GM19035 (cell line): Measurements from ENCODE around the gene IMPDH1.

Experiments
- ATAC-seq: cut with Tn5 transposase; IDR thresholded peaks from one replicate; pipeline ENCODE4 v1.9.1; 2021; ENCODE audit not compliant: unreplicated experiment

IMPDH1 gene

DNA sequence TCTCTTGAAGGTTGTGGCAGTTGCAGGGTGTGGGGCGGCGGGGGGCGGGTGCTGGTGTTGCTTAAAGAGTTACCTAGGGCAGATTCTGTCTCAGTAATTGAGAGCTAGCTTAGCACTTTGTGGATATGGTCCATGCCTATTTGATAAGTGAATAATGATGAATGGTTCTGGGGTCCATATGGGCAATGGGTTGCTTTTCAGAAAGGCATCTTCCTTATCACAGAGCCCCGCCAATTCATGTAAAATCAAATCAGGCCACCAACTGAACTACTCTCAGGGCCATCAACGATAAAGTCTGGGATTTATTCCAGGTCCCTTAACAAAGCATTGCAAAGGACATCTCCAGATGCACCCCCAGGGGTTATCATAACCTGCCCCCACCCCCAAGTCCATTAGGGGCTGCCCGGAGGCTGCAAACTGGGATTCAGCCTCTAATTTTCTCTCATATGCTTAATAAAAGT is 46.5 kb downstream of the IMPDH1 start:
- no peak for ATAC-seq

DNA sequence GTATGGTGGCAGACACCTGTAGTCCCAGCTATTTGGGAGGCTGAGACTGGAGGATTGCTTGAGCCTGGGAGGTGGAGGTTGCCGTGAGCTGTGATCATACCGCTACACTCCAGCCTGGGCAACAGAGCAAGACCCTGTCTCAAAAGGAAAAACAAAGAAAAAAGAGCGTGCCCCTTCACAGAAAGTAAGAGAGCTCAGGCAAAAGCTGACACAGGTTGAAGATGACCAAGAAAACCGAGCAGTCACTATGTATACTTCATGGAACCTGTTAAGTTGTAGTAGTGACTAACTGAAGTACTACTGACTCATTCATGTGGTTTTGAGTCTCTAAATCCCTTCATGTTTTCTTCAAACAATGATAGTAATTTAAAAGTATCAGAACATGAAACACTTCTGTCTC is 47.1 kb downstream of the IMPDH1 start:
- no peak for ATAC-seq

DNA sequence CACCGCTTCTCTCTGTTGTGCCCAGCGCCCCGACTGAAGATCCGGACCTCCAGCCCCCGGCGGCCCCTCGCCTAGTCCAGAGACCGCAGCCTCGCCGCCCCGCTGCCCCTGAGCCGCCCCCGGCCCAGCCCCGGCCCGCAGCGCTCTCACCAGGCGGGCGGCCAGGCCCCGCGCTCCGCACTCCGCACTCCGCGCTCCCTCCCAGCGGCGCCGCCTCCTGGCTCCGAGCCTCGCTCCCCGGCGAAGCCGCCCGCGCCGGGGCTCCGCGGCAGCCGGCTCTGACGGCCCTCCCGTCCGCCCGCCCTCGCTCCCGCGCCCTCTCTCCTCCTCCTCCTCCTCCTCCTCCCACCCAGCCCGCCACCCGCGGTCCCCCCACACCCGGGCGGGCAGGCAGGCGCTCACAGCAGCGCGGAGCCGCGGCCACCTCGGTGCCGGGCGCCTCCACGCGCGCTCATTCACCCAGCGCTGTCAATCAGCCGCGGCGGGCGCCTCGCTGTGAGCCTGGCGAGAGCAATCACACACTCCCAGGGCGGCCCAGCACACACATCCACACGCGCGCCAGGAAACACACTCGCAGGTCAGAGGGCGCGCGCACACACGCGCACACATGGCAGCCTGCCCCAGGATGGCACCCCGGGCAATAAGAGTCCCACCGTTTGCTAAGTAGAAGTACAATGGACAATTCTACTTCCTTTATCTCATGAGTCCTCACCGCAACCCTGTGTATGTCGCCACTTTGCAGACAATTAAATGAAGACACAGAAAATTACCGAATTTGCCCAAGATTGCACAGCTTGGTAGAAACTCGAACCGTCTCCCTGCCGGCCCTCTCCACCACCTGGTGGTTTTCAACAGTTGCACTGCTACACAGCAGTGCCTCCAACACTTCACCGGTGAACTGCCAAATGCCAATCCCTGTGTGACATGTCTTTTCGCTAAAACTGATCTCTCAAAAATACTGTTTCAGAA is 48.1 kb downstream of the IMPDH1 start, which contains the start of gene PRRT4:
TSS of gene PRRT4 (minus strand) at position 280 of the 969 bp plus-strand sequence.
- no peak for ATAC-seq

DNA sequence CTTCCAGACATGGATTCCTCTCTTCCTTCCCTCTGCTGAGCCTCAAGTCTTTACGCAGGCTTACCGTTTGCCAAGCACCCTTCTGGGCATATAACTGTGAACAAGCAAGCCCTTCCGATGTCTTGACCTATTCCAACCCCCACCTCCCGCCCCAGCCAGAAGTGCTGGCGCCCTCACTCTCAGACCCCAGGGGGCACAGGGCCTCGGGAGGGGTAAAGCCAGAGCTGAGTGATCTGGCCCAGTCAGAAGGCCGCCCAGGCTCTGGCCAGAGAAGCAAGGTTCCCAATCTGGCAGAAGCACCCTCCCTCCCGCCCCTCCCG is 49.5 kb downstream of the IMPDH1 start:
- ATAC-seq = no peak

DNA sequence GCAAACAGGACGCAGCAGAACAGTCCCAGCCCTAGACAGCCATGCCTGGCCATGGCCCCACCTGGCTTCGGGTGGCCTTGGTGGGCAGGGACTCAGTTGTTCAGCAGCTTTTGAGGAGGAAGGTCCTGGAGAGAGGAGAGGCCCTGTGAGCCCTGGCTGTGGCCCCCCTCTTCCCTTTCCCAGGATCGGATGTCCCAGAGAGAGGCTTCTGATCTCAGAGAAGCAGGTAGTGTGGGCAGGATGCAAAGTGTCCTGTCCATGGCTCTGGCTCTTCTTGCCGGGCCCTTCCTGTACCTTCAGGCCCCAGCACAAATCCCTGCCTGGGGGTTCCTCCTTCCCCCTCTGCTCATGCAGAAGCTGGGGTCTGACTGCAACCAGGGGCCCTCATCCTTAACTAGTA is 49.8 kb downstream of the IMPDH1 start:
- no peak for ATAC-seq

DNA sequence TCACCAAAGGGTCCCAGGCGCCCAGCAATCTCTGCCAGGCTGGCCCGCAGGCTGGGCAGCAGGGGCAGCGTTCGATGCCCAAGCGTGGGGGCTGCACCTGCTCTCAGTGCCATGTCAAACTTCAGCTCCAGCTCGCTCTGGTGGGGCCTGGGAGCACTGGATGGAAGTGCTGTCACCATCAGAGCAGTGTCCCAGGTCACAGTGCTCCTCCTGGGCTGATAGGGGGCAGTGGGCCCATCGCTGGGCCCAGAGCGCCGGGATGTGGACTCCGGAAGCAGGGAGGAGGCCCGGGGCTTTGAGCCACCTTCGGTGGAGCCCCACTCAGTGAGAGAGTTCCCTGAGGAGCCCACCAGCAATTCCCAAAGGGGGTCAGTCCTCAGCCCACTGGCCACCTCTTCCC is 50.4 kb downstream of the IMPDH1 start:
- ATAC-seq = no peak

DNA sequence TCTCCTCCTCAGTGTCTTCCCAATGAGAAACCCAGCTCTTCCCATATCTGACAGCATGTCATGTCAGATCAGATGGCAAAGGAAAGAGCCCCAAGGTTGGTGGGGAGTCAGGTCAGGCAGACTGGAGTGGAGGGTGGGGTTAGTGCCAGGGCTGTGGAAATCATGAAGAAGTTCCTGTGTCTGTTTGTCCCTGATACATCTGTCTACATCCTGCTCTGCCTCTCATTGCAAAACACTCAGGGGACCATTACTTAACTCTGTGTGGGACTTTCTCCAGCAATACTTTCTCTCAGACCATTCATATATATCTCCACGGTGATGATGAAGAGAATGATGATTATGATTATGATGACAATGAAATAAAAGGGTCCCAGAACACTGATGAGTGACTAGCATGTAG is 51.5 kb downstream of the IMPDH1 start:
- no peak for ATAC-seq

DNA sequence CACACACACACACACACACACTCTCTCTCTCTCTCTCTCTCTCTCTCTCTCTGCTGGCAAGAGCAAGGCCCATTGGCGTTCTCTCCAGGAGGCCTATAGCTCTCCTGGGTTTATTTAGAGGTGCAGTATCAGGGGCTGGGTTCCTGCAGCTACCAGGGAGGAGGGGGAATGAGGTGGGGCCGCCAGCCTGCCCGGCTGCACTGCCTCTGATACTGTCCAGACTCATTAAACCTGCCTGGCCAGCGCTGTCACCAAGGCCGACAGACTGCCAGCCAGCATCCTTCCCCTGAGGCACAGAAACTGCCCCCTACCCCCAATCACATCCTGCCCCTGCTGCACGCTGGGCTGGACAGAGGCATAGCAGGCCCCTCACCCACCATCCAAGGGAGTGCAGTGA is 52.6 kb downstream of the IMPDH1 start:
- no peak for ATAC-seq

DNA sequence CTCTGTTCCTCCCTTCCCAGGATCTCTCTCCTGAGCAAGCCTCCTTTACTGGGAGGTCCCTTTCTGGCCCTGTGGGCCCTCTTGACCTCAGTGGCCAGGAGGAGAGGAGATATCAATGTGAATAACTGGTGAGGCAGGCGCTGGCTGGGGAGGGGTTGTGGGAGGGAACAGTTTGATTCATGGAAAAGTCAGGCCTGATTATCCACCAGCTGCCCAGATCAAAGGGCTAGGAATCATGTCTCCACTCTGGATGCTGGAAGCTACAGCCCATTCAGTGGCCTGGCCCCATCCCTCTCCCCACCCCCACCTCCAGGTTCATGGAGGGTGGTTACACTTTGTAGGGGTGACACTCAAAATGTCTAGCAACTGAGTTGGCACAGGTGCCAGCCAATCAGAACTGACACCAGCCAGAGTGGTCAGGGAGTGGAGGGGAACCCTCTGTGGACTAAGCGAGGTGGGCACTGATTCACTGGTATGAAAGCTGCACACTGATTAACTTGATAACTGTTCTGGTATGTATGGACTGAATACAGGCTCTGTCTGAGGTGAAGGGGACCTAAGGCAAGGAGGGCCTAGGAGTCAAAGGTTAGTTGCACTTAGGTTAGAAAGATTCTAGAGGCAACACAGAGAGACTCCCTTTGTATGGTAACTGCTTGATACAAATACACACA is 53.1 kb downstream of the IMPDH1 start:
- no peak for ATAC-seq

DNA sequence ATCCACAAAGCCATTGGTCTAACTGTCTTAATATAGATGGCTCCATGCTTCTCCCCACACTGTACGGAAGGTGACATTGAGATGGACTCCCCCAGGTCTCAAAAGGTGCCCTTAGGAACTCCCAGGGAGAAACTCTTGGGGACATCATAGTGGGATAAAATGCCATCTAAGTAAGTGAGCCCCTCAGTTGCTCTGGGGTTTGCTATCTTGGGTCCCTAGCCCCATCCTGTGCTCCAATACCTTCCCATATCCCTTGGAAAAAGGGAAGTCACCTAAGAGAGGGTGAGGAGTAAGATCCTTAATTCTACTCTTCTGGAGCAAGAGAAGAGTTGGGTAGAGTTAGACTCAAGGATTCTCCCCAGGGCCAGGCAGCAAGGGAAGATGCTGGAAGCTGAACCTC is 56.2 kb downstream of the IMPDH1 start:
- ATAC-seq = no peak

DNA sequence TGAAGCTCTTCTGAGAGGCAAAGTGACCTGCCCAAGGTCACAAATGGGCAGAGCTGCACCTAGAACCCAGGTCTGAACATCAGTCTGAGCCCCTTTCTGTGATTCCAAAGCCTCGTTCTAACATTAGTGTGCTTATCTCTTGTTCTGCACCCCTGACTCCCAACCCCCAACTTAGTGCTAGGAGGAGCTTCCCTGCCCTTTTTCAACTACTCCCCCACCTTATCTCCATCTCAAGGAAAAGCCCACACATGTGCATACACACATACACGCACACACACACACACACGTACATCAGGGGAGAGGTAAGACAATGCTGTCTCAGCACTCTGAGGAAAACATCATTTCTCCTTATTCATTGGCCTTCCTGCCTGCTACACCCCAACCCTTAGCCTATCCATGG is 56.6 kb downstream of the IMPDH1 start:
- ATAC-seq = no peak

DNA sequence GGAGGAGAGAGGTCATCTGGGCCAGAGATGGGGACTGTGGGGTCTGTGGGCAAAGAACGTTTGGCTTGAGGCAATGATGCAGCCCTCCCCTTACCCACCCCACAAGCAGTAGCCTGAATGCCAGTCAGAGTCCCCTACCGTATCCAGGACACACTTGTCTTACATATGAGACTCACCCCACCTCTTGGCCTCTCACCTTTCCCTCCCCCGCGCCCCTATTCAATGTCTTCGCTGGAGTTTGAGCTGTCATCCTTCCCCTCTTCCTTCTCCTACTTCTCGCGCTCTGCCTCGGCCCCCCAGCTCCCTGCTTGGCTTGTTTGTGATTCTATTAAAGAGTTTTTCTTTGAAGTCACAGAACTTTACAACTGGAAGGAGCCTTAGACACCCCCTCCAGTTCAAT is 57.1 kb downstream of the IMPDH1 start:
- no peak for ATAC-seq

DNA sequence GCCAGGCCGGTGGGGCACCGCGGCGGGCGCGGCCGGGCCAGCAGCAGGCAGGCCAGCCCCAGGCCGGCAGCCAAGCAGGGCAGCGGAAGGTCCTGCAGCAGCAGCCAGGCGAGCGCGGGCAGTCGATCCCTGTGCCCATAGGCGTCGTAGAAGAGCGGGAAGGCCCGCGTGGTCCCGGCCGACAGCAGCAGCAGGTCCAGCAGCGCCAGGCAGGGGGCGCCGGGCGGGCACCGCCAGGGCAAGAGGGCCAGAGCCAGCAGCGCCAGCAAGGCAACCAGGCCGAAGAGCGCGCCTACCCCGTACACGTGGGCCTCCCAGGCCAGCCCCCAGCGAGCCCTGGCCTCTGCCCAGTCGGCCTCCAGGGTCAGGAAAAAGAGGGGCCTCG is 57.6 kb downstream of the IMPDH1 start:
- no peak for ATAC-seq

DNA sequence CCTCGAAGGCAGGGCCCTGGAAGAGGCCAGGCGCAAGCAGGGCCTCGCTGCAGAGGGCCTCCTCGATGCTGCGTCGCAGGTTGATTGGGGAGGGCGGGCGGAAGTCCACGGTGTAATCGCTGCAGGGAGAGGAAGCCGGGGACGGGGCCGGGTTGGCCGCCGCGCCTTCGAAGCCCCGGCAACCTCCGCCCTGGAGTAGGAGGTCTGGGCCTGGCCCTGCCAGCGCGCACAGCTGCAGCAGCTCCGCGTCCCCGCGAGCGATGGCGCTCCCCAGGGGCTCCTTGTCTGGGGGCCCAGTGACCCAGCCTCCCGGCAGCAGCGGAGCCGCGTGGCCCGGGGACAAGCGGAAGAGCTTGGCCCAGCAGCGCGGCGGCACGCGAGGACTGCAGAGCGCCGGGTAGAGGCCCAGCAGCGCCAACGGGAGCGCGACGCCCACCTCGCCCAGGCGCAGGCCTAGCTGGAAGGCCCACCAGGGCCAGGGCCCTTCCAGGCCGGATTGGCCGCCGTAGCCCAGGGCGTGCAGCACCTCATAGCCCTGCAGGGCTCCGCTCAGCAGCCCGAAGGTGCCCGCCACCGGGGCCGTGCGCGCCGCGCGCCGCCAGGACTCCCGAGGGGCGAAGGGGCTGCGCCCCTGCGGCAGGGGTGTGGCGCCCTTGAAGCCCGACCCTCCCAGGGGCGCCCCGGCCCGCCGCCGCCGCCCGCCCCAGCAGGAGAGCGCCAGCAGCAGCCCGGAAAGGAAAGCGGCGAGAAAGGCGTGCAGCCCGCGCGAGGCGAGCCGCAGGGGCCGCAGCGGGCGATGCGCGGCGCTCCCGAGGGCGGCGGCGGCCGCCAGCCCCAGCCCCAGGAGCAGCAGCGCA is 58.3 kb downstream of the IMPDH1 start:
- no peak for ATAC-seq

DNA sequence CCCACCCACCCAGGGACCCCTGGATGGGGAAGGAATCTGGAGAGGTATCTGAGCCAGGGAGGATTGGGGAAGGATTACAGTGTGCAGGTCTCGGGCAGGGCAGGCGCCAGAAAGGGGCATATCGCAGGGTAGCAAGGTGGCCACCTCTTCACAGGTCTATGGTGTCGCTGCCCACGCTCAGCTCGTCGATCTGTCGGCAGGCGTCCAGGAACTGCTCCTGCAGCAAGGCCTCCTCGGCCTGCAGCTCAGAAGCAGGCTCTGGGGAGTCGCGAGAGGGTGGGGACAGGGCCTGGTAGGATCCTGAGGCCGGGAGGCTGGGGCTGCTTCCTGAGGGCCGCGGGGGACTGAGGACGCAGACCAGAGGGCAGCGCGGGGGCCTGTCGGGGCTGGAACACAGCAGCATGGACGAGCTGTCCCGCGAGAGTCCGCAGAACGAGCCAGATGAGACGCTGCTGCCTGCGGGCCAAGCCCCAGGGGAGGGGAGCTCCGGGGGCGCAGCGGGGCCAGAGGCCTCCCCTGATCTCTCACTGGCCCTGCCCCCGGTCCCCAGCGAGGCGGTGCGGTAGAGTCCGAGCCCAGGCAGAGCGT is 59.0 kb downstream of the IMPDH1 start:
- no peak for ATAC-seq

DNA sequence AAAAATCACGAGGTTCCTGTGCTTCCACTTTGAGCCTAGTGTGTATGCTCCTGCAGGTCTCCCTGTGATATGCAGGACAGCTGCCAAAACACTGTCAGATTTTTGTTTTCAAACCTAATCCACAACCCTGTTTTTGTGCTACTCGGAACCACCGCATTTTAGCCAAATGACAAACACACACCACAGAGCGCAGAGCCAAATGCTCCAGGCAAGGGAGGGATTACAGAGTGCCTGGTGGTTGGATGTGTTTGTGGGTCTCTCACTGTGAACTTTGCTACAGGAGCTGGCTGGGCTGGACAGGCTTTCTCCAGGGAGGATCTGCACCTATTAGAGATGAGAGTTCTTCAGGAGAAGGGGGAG is 60.3 kb downstream of the IMPDH1 start:
- no peak for ATAC-seq

DNA sequence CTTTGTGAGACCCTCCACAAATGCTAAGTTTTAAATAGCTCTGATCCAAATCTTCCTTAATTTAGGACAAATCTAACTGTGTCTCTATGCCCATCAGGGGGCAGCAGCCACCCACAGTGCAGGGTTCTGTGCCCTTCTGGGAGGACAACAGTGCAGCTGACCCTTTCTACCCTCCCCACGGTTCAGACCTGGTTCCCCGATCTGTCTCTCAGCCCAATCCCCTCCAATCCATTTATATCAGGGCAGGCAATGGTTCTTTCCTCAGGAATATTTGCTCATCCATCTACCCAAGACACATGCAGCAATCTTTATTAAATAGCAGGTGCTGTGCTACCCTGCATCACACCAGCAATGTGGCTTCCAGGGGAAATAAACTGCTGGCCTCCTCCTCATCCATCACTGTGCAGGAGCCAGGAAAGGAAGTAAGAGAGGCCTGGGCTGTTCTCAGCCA is 62.1 kb downstream of the IMPDH1 start:
- ATAC-seq = no peak

DNA sequence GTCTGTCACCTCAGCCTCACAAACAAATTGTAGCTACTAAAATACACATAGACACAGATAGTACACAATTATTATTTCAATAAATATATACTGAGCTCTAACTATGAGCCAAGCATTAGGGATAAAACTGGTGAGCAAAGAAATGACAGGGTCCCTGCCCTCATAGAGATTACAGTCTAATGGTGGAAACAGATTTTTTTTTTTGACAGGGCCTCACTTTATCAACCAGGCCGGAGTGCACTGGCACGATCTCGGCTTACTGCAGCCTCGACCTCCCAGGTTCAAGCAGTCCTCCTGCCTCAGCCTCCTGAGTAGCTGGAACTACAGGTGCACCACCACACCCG is 65.4 kb downstream of the IMPDH1 start:
- no peak for ATAC-seq

DNA sequence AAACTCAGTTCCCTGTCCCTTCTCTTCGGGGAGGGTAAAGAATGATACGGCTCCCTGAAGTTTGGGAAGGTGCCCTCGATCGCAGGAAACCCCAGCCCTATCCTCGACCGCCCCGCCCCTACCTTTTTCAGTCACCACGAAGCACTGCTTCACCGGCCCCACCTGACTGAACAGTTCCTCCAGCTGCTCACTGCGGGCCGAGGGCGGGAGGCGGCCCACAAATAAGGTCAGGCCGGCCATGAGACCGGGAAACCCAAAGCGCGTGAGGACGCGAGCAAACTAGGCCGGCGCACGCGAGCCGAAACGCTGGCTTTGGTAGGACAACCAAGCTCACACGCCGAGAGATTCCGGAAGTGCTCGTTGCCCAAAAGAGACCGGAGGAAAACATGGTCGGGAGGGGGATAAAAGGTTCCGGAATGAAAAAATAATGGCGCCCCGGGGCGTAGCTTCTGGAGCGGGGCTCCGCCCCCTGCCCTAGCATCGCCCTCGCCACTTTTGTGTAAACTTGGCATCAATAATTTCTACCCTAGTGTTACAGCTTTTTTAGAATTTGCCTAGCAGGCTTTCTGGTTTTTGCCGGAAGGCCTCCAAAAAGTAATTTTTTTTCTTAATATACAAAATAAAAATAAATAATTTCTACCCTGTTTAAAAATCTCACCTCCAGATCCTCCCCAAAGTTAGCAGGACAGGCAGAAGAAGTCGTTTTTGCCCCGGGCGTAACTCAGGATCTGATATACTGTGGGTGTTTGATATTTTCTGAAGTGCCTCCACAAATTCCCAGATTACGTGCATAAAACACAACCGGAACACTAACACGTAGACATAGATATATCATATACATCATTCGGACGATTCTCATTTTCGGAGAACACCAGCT is 66.0 kb downstream of the IMPDH1 start, which contains the start of gene RBM28:
TSS of gene RBM28 (minus strand) at position 355 of the 877 bp plus-strand sequence. CDS start at position 240, 115 bp downstream.
- peak; percentile 96 for ATAC-seq
